Peyer's patch (tissue), 4 donors: ENCODE results near the gene MDH1. TPM values are rescaled to one million over a fixed set of nuclear protein-coding genes. Genes with fewer than 3 reads are reported as not detected.

Experiments
- DNase-seq, 3 donors: peaks; one replicate each; pipeline ENCODE4 v3.0.0-alpha.2; 2017 to 2019
- H3K27ac ChIP-seq, 4 donors: fragments of 200-600 bp; sonication (generic); one replicate each; pipeline ENCODE4 v1.5.1; 2016 to 2019
- H3K27me3 ChIP-seq, 2 donors: fragments of 200-600 bp; sonication (generic); one replicate each; pipeline ENCODE4 v1.5.1; 2019
- H3K36me3 ChIP-seq, 3 donors: fragments of 200-600 bp; sonication (generic); one replicate each; pipeline ENCODE4 v1.5.1; 2016 to 2019
- H3K4me1 ChIP-seq, 4 donors: fragments of 200-600 bp; sonication (generic); one replicate each; pipeline ENCODE4 v1.5.1; 2016 to 2019
- H3K4me3 ChIP-seq, 4 donors: fragments of 200-600 bp; sonication (generic); 1 replicate in 3 of 4; 2 replicates in 1 of 4; pipeline ENCODE4 v1.5.1; 2016 to 2019; ENCODE audit warnings: mild to moderate bottlenecking in 1 of 4
- H3K9me3 ChIP-seq, 4 donors: fragments of 200-600 bp; sonication (generic); one replicate each; pipeline ENCODE4 v1.5.1; 2016 to 2019; ENCODE audit warnings: mild to moderate bottlenecking in 1 of 4
- CTCF ChIP-seq, 6 experiments: fragments of 450-650 bp in 4 of 6; fragments of 200-600 bp in 2 of 6; sonication (generic) in 1 of 6; IDR thresholded peaks; one replicate each; pipeline ENCODE4 v1.5.1; 2017 to 2019; ENCODE audit warnings: antibody characterized with exemption in 6 of 6, mild to moderate bottlenecking in 3 of 6, moderate library complexity in 1 of 6
- POLR2A ChIP-seq, 2 donors: fragments of 450-650 bp; IDR thresholded peaks; one replicate each; pipeline ENCODE4 v1.5.1; 2017; ENCODE audit warnings: antibody characterized with exemption in 2 of 2, mild to moderate bottlenecking in 2 of 2, moderate library complexity in 2 of 2
- total RNA-seq, 4 donors: library from RNA; depleted of rRNA; stranded (reverse); fragments of >200 nt; gene quantifications; one replicate each; pipeline ENCODE4 v1.1.0, GENCODE V29; 2016

The MDH1 gene
- total RNA-seq, 4 donors from 2014 or later = 59.4 to 178 (median 127) TPM

GRCh38 chr2:63591566-63592175 lies 2.9 kb downstream of the MDH1 start:
- TF ChIP-seq CTCF (IDR thresholded peaks at IDR 0.05) = no peak
- TF ChIP-seq POLR2A (IDR thresholded peaks at IDR 0.05) = no peak
- Histone ChIP-seq H3K36me3 (peaks cover 0 to 28% (median 0%) of the 10 kb centered on the region in 3 donors), H3K4me1 (peaks cover 0 to 42% (median 3%) of the 10 kb centered on the region in 4 donors), H3K4me3 (no peak overlapping the region), H3K27ac (no peak overlapping the region), H3K9me3 (no peaks in the 10 kb centered on the region), H3K27me3 (no peaks in the 10 kb centered on the region)
- no peak for DNase-seq

GRCh38 chr2:63594660-63595059 lies 5.9 kb downstream of the MDH1 start:
- H3K9me3 ChIP-seq = no peaks in the 10 kb centered on the region
- TF ChIP-seq POLR2A (IDR thresholded peaks at IDR 0.05) (no peak), CTCF (IDR thresholded peaks at IDR 0.05) (peak in 3 of 6 experiments; percentile 16 to 48 (median 41))
- no peak overlapping the region for H3K4me3 ChIP-seq
- peaks cover 0 to 42% (median 0%) of the 10 kb centered on the region in 3 donors for H3K36me3 ChIP-seq
- H3K27ac ChIP-seq = no peak overlapping the region
- no peak for DNase-seq
- H3K27me3 ChIP-seq = no peaks in the 10 kb centered on the region
- H3K4me1 ChIP-seq = peaks cover 0 to 34% (median 1%) of the 10 kb centered on the region in 4 donors

- no peak for DNase-seq
- TF ChIP-seq POLR2A (IDR thresholded peaks at IDR 0.05) (no peak), CTCF (IDR thresholded peaks at IDR 0.05) (no peak)
- Histone ChIP-seq H3K27ac (no peak overlapping the region), H3K27me3 (no peaks in the 10 kb centered on the region), H3K9me3 (no peaks in the 10 kb centered on the region), H3K4me1 (peaks cover 0 to 16% (median 0%) of the 10 kb centered on the region in 4 donors), H3K36me3 (peaks cover 0 to 58% (median 0%) of the 10 kb centered on the region in 3 donors), H3K4me3 (no peak overlapping the region)
Observed at GRCh38 chr2:63596401-63596883, 7.7 kb downstream of the MDH1 start.

GRCh38 chr2:63598981-63599380 lies 10.2 kb downstream of the MDH1 start:
- DNase-seq = no peak
- no peak for TF ChIP-seq POLR2A (IDR thresholded peaks at IDR 0.05)
- TF ChIP-seq CTCF (IDR thresholded peaks at IDR 0.05) = no peak
- Histone ChIP-seq H3K4me3 (no peak overlapping the region), H3K36me3 (peaks cover 0 to 59% (median 0%) of the 10 kb centered on the region in 3 donors), H3K27me3 (no peaks in the 10 kb centered on the region), H3K9me3 (no peaks in the 10 kb centered on the region), H3K27ac (no peak overlapping the region), H3K4me1 (peaks cover 0 to 10% (median 0%) of the 10 kb centered on the region in 4 donors)

- no peak for DNase-seq
- peaks cover 0 to 59% (median 0%) of the 10 kb centered on the region in 3 donors for H3K36me3 ChIP-seq
Observed at GRCh38 chr2:63600881-63601460, 12.2 kb downstream of the MDH1 start.

More at GRCh38 chr2:63600881-63601460, 12.2 kb downstream of the MDH1 start:
- no peak overlapping the region for H3K27ac ChIP-seq
- H3K4me3 ChIP-seq = no peak overlapping the region
- no peaks in the 10 kb centered on the region for H3K9me3 ChIP-seq
- H3K27me3 ChIP-seq = no peaks in the 10 kb centered on the region
- peaks cover 0 to 8% (median 0%) of the 10 kb centered on the region in 4 donors for H3K4me1 ChIP-seq
- no peak for TF ChIP-seq CTCF (IDR thresholded peaks at IDR 0.05)
